ENCODE data around the gene CSGALNACT2. TPM values are rescaled to one million over a fixed set of nuclear protein-coding genes. Genes with fewer than 3 reads are reported as not detected.

Gene CSGALNACT2
- total and polyA plus RNA-seq, 2 of the 13 experiments (the other 11 are each of a cell fraction or from before 2014, with no cell fraction given): 3.3 to 7.1 TPM

GRCh38 chr10:43138021-43138756 lies at the start of gene CSGALNACT2 (continued):
- TF ChIP-seq MXD1 (CRISPR knock-in tag; IDR thresholded peaks at IDR 0.05) (peak; percentile 50; the same call in 1 of the 2 replicates), NR2C2 (CRISPR knock-in tag; IDR thresholded peaks at IDR 0.05; ENCODE audit: borderline replicate concordance) (peak; percentile 58; the same call in 1 of the 2 replicates), MYNN (CRISPR knock-in tag; IDR thresholded peaks at IDR 0.05; ENCODE audit: low read depth) (no peak), ZNF382 (CRISPR knock-in tag; IDR thresholded peaks at IDR 0.05; ENCODE audit: borderline replicate concordance) (no peak), LBX2 (CRISPR knock-in tag; IDR thresholded peaks at IDR 0.05; ENCODE audit: borderline replicate concordance) (0 out of 2 replicates have a peak, but pooled peaks have one; percentile 35), RBFOX2 (IDR thresholded peaks at IDR 0.05; ENCODE audit: low read depth, low read length) (peak; percentile 82), ZNF704 (CRISPR knock-in tag; IDR thresholded peaks at IDR 0.05; ENCODE audit: borderline replicate concordance) (0 out of 2 replicates have a peak, but pooled peaks have one; percentile 45), ZNF275 (CRISPR knock-in tag; IDR thresholded peaks at IDR 0.05; ENCODE audit: borderline replicate concordance) (0 out of 2 replicates have a peak, but pooled peaks have one; percentile 35), HNF4G (IDR thresholded peaks at IDR 0.05; ENCODE audit: borderline replicate concordance, low read depth, low read length) (no peak), HNF4G (CRISPR knock-in tag; IDR thresholded peaks at IDR 0.05; ENCODE audit: borderline replicate concordance, low read depth) (no peak), ASH2L (IDR thresholded peaks at IDR 0.05; ENCODE audit: insufficient read length, low read depth, low read length) (peak; percentile 80), ZNF501 (CRISPR knock-in tag; IDR thresholded peaks at IDR 0.05) (peak; percentile 69), ZNF713 (CRISPR knock-in tag; IDR thresholded peaks at IDR 0.05) (0 out of 2 replicates have a peak, but pooled peaks have one; percentile 54), MXD4 (CRISPR knock-in tag; IDR thresholded peaks at IDR 0.05) (peak; percentile 20; the same call in 1 of the 2 replicates), FOXK2 (IDR thresholded peaks at IDR 0.05) (no peak), ZNF883 (CRISPR knock-in tag; IDR thresholded peaks at IDR 0.05; ENCODE audit: not compliant biosample characterization) (peak; percentile 77), PRMT3 (CRISPR knock-in tag; IDR thresholded peaks at IDR 0.05; ENCODE audit: borderline replicate concordance, low read depth) (no peak), NFE2L1 (CRISPR knock-in tag; IDR thresholded peaks at IDR 0.05; ENCODE audit: borderline replicate concordance) (peak; percentile 50; the same call in 1 of the 2 replicates), SMARCE1 (IDR thresholded peaks at IDR 0.05; ENCODE audit: borderline replicate concordance) (no peak), FOXK1 (CRISPR knock-in tag; IDR thresholded peaks at IDR 0.05; ENCODE audit: borderline replicate concordance, low read depth) (peak; percentile 22; the same call in 1 of the 2 replicates), HBP1 (CRISPR knock-in tag; IDR thresholded peaks at IDR 0.05; ENCODE audit: low read depth) (no peak), ZNF101 (CRISPR knock-in tag; IDR thresholded peaks at IDR 0.05; ENCODE audit: borderline replicate concordance, low read depth) (no peak), SP2 (CRISPR knock-in tag; IDR thresholded peaks at IDR 0.05) (0 out of 2 replicates have a peak, but pooled peaks have one; percentile 41), CAMTA2 (CRISPR knock-in tag; IDR thresholded peaks at IDR 0.05; ENCODE audit: borderline replicate concordance) (0 out of 2 replicates have a peak, but pooled peaks have one; percentile 74)

Measured in HepG2 (cell line).